Measurements from ENCODE around the gene PAX5. TPM values are rescaled to one million over a fixed set of nuclear protein-coding genes. Genes with fewer than 3 reads are reported as not detected.

Gene PAX5
- total RNA-seq, 4 donors from 2014 or later, result not detected

DNA sequence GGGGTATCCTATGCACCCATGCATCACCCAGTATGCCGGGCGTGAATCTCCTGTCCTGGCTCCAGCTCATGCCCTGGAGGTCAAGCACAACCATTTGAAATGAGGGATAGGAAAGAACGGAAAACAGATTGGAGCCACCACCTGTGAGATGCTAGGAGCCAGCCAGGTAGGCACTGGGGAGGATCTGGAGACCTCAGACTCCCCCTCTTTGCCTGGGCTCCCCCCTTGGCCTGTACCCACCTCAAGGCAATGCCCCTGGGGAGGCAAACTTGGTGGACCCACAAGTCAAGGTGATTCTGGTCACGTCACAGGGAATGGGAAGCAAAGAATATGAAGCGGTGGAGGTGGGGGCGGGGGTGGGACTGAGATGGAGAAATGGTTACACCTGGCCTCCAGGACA is 92.6 kb downstream of the PAX5 start:
- no peak for DNase-seq (ENCODE audit: low spot score in 2 of 2)
- 86 to 90% methylated on average over 6 of the region's 6 CpGs for WGBS, 2 donors
- no peak for TF ChIP-seq EP300 (IDR thresholded peaks at IDR 0.05)
- no peak for TF ChIP-seq POLR2A (IDR thresholded peaks at IDR 0.05)
- TF ChIP-seq, protein P1, sequence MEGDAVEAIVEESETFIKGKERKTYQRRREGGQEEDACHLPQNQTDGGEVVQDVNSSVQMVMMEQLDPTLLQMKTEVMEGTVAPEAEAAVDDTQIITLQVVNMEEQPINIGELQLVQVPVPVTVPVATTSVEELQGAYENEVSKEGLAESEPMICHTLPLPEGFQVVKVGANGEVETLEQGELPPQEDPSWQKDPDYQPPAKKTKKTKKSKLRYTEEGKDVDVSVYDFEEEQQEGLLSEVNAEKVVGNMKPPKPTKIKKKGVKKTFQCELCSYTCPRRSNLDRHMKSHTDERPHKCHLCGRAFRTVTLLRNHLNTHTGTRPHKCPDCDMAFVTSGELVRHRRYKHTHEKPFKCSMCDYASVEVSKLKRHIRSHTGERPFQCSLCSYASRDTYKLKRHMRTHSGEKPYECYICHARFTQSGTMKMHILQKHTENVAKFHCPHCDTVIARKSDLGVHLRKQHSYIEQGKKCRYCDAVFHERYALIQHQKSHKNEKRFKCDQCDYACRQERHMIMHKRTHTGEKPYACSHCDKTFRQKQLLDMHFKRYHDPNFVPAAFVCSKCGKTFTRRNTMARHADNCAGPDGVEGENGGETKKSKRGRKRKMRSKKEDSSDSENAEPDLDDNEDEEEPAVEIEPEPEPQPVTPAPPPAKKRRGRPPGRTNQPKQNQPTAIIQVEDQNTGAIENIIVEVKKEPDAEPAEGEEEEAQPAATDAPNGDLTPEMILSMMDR (IDR thresholded peaks at IDR 0.05), result no peak

DNA sequence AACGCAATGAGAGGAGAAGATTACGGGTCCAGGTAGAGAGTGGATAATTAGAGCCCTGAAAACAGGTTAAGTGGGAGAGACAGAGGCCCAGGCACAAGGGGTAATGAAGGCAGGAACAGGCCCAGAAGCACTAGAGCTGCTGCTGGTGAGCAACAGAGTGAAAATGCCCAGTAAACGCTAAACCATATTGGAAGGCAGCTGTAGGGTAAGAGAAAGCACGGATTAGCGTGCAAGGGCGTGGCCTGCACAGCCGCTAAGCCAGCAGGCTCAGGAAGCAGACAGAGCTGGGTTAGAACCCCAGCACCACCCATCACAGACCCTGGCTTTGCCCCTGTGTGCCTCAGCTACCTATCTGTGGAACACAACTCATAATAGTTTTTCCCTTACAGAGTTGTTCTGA is 93.2 kb downstream of the PAX5 start:
- H3K27me3 ChIP-seq, result peaks cover 0 to 16% of the 10 kb centered on the region in 2 donors
- no peaks in the 10 kb centered on the region for H3K36me3 ChIP-seq
- H3K9me3 ChIP-seq, result no peaks in the 10 kb centered on the region
- H3K4me3 ChIP-seq, result no peak overlapping the region
- DNase-seq (ENCODE audit: low spot score in 2 of 2), result no peak
- no peak overlapping the region for H3K27ac ChIP-seq
- TF ChIP-seq POLR2A (IDR thresholded peaks at IDR 0.05) (no peak), EP300 (IDR thresholded peaks at IDR 0.05) (no peak)
- TF ChIP-seq, protein P1 (IDR thresholded peaks at IDR 0.05), result no peak
- H3K4me1 ChIP-seq, result no peaks in the 10 kb centered on the region
- 84 to 87% methylated on average over 7 of the region's 7 CpGs for WGBS, 2 donors

More for the DNA sequence above, 92.6 kb downstream of the PAX5 start:
- Histone ChIP-seq H3K27ac (no peak overlapping the region), H3K4me1 (no peaks in the 10 kb centered on the region), H3K36me3 (no peaks in the 10 kb centered on the region), H3K4me3 (no peak overlapping the region), H3K9me3 (no peaks in the 10 kb centered on the region), H3K27me3 (peaks cover 0 to 16% of the 10 kb centered on the region in 2 donors)

DNA sequence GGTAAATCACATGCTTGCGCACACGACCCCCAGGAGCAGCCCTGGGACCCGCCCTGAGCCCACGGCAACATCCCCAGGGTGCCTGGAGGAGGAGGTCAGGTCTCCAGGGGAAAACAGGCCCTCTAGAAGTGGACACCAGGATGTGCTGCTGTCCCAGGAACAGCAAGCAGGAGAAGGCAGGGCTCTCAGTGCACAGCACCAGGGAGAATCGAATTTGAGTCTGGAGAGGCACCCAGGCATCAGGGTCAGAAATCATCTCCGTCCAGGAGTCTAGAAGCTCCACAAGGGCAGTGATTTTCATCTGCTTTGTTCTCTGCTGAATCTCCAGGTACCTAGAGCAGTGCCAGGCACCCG is 93.6 kb downstream of the PAX5 start:
- no peak overlapping the region for H3K4me3 ChIP-seq
- 65 to 71% methylated on average over 7 of the region's 7 CpGs for WGBS, 2 donors
- no peaks in the 10 kb centered on the region for H3K36me3 ChIP-seq
- no peak for DNase-seq (ENCODE audit: low spot score in 2 of 2)
- H3K4me1 ChIP-seq, result no peaks in the 10 kb centered on the region
- TF ChIP-seq POLR2A (IDR thresholded peaks at IDR 0.05), result no peak
- TF ChIP-seq, protein P1 (IDR thresholded peaks at IDR 0.05), result no peak
- TF ChIP-seq EP300 (IDR thresholded peaks at IDR 0.05), result no peak
- H3K27ac ChIP-seq, result no peak overlapping the region
- no peaks in the 10 kb centered on the region for H3K9me3 ChIP-seq
- H3K27me3 ChIP-seq, result peaks cover 0 to 16% of the 10 kb centered on the region in 2 donors

DNA sequence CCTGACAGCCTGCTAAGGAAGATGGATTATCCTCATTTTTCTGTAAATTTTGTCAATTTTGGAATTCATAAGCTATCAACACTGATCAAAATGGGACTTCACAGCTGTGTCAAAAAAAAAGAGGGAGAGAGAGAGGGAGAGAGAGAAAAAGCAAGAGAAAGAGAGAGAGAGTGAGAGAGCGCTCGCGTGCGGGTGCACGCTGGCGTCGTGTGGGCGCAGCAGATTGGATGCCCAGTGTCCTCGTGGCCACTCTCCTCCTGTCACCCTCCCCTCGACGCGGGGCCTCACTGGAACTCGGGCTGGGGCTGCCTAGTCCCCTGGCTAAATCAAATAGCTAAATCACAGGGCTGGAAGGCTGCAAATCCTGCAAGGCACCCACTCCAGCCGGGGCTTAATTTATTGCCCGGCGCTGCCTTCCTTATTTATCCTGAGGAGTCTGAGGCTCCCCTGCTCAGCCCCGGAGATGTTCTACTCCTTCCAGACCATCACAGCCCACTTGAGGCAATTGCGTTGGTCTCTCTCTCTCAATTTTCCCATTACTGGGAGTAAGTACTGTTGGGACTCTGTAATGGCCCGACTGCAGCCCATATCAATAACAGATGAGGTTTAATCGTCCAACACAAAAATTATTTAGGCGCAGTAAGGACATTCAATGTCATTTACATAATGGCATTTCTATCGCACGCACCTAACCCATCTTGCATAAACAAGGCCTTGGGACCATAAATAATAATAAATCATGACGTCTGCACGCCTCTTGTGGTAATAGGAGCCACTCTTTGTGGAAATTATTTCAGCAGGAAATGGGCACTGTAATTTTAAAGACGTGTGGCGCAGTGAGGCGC is 94.2 kb downstream of the PAX5 start:
- no peak for DNase-seq (ENCODE audit: low spot score in 2 of 2)
- Histone ChIP-seq H3K4me1 (no peaks in the 10 kb centered on the region), H3K27ac (no peak overlapping the region), H3K36me3 (no peaks in the 10 kb centered on the region), H3K4me3 (no peak overlapping the region), H3K9me3 (no peaks in the 10 kb centered on the region), H3K27me3 (peaks cover 0 to 16% of the 10 kb centered on the region in 2 donors)
- TF ChIP-seq EP300 (IDR thresholded peaks at IDR 0.05) (no peak), POLR2A (IDR thresholded peaks at IDR 0.05) (no peak)
- TF ChIP-seq, protein P1 (IDR thresholded peaks at IDR 0.05), result no peak
- WGBS, 2 donors, result 59 to 68% methylated on average over 28 of the region's 28 CpGs

DNA sequence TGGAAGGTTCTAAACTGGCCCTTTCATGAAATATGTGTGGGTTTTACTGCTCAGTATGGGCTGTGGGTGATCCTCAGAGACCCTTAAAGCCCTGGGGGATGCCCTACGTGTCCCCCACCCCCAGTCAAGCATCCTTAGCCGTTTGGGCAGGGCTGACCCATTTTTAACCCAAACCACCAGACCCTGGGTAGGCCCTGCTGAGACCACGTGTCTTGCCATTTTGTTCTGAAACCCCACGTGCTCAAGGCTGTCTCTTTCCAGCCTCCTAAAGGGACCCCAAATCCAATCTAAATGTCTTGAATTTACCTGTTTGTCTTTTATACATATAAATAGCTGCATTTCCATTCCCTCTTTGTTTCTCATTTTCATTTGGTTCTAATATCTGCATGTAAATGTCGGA is 94.9 kb downstream of the PAX5 start:
- no peaks in the 10 kb centered on the region for H3K4me1 ChIP-seq
- no peak overlapping the region for H3K4me3 ChIP-seq
- WGBS, 2 donors, result 40 to 56% methylated on average over 5 of the region's 5 CpGs

More for the DNA sequence above, 94.9 kb downstream of the PAX5 start:
- TF ChIP-seq, protein P1 (IDR thresholded peaks at IDR 0.05), result no peak
- TF ChIP-seq POLR2A (IDR thresholded peaks at IDR 0.05), result no peak
- TF ChIP-seq EP300 (IDR thresholded peaks at IDR 0.05), result no peak
- Histone ChIP-seq H3K36me3 (no peaks in the 10 kb centered on the region), H3K27ac (no peak overlapping the region), H3K9me3 (no peaks in the 10 kb centered on the region), H3K27me3 (peaks cover 0 to 16% of the 10 kb centered on the region in 2 donors)
- no peak for DNase-seq (ENCODE audit: low spot score in 2 of 2)
